ENCODE results near the gene ISG15. TPM values are rescaled to one million over a fixed set of nuclear protein-coding genes. Genes with fewer than 3 reads are reported as not detected.

ISG15 gene
- 10 to 100 TPM; 12.8 to 19.8 (median 16.2) TPM for polyA plus RNA-seq (ENCODE audit: insufficient read length in 4 of 4)

DNA sequence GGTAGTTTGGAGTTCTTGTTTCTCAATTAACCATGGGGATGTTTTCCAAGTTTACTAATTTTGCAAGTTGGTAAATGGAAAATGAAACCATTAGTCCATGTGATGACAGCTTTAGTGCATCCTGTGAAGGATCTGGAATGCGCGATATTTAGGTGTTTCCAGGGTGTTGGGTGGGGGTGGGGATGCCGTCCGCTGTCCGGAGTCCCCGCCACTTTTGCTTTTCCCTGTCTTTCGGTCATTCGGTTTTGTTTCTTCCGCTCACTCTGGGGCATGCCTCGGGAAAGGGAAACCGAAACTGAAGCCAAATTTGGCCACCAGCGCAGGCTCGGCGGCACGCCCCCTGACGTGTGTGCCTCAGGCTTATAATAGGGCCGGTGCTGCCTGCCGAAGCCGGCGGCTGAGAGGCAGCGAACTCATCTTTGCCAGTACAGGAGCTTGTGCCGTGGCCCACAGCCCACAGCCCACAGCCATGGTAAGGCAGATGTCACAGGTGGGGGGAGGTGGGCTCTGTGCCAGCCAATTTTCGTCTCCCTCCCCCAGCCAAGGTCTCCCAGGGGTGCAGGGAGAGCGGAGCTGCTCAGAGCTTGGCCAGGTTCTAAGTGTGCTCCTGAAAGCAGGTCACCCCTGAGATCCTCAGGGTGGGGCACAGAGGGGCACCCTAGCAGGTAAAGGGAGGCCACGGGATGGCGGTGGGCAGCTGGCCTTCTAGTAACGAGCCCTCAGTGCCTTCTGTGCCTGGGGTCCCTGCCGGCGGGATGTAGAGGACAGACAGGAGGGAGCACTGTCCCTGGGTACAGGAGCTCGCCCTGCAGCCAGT lies at the start of gene ISG15:
Gene ISG15, plus strand, starts transcription at position 393 of the 817 bp plus-strand sequence. Its CDS starts 77 bp downstream, at position 470.
- peak in 1 of 4 donors; percentile 79 for DNase-seq (ENCODE audit: low read depth in 4 of 4, low spot score in 2 of 4)

DNA sequence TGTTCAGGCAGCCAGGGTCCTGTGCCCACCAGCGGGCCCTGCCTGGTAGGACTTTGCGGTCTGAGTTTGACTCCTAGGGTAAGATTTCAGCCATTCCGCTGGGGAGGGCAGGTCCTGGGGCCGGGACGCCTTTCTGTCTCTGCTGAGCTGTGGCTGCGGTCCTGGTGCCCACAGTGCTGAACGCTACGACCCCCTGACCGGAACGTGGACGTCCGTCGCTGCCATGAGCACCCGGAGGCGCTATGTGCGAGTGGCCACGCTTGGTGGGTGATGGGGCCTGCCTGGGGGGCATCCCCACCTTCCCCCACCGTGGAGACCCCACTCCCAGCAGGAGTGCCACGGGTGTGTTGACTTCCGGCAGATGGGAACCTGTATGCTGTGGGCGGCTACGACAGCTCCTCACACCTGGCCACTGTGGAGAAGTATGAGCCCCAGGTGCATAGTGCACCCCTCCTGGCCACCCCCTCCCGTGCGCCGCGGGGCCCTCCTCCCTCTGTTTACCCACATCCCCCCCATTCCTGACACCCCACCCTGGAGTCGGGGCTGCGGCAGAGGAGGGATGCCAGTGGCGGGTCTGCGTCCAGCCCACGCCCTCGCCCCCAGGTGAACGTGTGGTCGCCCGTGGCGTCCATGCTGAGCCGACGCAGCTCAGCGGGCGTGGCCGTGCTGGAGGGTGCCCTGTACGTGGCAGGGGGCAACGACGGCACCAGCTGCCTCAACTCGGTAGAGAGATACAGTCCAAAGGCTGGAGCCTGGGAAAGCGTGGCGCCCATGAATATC lies 49.4 kb upstream of the ISG15 start:
- no peak for DNase-seq (ENCODE audit: low read depth in 4 of 4, low spot score in 2 of 4)

- no peak for DNase-seq (ENCODE audit: low read depth in 4 of 4, low spot score in 2 of 4)
Observed at GRCh38 chr1:964691-965525, 48.4 kb upstream of the ISG15 start.

DNA sequence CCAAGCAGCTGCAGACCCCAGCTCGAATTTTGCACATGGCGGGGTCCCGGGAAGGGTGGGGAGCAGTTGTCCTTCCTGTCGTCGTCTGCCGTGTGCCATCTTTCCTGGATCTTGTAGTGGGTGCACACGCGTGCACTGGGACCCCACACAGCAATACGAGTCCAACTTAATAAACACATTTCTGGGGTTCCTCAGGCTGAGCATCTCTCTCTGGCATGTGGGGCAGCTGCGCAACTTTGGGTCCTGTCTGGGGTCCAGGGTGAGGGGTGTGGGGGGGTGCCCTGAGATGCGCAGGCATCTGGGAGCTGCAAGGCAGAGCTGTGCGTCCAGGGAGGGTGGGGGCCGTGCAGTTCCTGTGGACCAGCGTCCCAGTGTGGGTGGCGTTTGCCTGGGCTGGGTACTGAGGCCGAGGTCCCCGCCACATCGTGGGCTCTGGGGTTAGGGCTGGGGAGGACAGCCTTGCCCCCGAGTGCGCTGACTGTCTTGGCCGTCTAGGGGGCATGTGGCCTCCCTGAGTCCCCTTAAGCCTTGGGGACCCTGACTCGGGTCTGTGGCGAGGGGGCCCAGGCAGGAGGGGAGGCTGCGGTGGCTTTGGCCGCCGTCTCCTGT lies 47.7 kb upstream of the ISG15 start:
- no peak for DNase-seq (ENCODE audit: low read depth in 4 of 4, low spot score in 2 of 4)

DNA sequence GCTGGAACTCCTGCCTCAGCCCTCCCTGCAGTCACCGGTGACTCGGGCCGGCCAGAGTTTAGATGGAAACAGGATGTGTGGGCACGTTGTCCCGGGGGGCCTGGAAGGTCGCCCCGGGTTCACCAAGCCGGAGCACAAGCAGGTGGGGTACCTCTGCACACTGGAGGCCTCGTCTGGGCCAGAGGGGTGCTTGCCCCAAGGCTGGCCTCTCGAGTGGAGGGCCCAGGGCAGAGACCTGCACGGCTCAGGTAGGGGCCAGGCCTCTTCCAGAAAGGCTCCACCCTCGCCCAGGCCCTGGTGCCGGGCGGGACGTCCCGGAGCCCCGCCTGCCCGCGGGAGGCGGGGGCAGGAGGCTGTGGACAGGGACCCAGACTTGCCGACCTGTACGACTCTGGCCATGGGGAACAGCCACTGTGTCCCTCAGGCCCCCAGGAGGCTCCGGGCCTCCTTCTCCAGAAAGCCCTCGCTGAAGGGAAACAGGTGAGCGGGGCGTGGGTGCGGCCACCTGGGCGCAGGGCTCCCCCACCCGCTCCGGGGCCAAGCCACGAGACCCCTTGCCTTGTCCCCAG lies 47.1 kb upstream of the ISG15 start, which contains the start of gene PLEKHN1:
Gene PLEKHN1, plus strand, starts transcription at position 348 of the 569 bp plus-strand sequence. Its CDS starts 50 bp downstream, at position 398.
- no peak for DNase-seq (ENCODE audit: low read depth in 4 of 4, low spot score in 2 of 4)

- no peak for DNase-seq (ENCODE audit: low read depth in 4 of 4, low spot score in 2 of 4)
Observed at GRCh38 chr1:966704-967300, 46.5 kb upstream of the ISG15 start.

- DNase-seq (ENCODE audit: low read depth in 4 of 4, low spot score in 2 of 4) = no peak
Observed at GRCh38 chr1:967466-968343, 45.6 kb upstream of the ISG15 start.

GRCh38 chr1:969260-969855 lies 43.9 kb upstream of the ISG15 start:
- DNase-seq (ENCODE audit: low read depth in 4 of 4, low spot score in 2 of 4) = no peak

- no peak for DNase-seq (ENCODE audit: low read depth in 4 of 4, low spot score in 2 of 4)
Observed at GRCh38 chr1:970242-970972, 42.9 kb upstream of the ISG15 start.

DNA sequence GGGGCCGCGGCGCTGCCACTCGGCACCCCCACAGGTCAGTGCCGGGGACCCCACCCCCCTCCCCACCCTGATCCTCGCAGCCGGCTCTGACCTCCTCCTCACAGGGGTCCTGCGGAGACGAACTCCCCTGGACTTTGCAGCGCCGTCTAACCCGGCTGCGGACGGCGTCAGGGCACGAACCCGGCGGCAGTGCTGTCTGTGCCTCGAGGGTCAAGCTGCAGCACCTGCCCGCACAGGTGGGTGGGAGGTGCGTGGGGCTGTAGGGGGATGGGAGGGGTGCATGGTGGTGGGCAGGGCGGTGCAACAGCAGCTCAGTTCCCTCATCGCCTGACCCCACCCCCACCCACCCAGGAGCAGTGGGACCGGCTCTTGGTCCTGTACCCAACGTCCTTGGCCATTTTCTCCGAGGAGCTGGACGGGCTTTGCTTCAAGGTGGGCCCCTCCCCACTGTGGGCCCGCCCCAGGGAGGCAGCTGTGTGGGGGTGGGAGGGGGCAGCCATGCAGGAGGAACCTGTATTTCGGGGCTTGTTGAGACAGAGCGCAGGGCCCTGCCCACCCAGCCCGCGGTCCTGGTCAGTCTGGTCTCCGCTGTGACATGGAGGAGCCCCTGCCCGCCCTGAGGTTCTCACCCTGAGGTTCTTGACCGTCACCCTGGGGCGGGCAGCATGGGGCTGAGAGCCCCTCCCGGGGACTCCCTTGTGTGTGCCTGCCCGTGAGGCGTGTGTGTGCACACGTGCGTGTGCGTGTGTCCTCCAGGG lies 42.1 kb upstream of the ISG15 start:
- no peak for DNase-seq (ENCODE audit: low read depth in 4 of 4, low spot score in 2 of 4)

GRCh38 chr1:971751-972506 lies 41.4 kb upstream of the ISG15 start:
- DNase-seq (ENCODE audit: low read depth in 4 of 4, low spot score in 2 of 4) = no peak

DNA sequence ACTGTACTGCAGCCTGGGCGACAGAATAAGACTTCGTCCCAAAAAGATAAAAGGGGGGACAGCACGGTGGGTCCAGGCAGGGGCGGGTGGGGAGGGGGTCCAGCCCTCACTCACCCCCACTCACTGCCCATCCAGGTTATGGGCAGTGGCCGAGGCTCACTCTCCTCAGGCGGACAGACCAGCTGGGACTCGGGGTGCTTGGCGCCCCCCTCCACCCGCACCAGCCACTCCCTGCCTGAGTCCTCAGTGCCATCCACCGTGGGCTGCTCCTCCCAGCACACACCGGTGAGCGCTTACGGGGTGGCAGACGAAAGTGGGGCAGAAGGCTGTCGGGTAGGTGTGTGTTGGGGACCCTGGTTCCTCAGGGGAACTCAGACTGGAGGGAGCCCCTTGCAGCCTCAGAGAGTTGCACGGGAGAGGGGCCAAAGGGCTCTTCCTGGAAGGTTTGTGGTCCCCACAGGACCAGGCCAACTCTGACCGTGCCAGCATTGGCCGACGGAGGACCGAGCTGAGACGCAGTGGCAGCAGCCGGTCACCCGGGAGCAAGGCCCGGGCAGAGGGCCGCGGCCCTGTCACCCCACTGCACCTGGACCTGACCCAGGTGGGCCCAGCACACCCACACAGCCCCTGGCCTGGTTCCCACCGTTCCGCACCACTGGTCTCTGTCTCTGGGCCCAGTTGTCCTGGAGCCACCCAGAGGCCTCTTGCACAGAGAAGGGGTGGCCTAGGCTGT lies 40.4 kb upstream of the ISG15 start:
- no peak for DNase-seq (ENCODE audit: low read depth in 4 of 4, low spot score in 2 of 4)

DNA sequence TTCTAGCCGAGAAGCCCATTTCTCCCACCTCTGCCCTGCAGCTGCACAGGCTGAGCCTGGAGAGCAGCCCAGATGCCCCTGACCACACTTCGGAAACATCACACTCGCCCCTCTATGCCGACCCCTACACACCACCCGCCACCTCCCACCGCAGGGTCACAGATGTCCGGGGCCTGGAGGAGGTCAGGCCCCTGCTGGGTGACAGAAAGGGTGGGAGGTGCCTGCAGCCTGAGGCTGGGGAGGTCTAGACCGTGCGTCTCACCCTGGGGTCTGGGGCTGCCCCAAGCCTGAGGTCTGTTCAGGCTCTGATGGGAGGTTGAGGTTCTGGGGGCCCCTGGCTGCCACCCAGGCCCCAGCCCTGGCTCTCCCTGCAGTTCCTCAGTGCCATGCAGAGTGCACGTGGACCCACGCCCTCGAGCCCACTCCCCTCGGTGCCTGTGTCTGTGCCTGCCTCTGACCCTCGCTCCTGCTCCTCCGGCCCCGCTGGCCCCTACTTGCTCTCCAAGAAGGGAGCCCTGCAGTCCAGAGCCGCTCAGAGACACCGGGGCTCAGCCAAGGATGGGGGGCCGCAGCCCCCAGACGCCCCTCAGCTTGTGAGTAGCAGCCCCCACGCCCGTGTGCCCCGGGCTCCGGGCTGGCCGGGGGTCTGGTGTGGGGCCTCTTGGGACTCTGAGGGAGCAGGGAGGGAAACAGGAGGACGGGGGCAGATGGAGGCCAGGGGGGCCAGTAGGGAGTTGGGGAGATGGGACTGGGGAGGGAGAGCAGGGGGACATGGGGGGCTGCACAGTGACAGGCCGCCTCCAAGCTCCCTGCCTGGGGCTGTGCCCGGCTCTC lies 39.6 kb upstream of the ISG15 start:
- no peak for DNase-seq (ENCODE audit: low read depth in 4 of 4, low spot score in 2 of 4)

GRCh38 chr1:974293-974640 lies 39.0 kb upstream of the ISG15 start:
- no peak for DNase-seq (ENCODE audit: low read depth in 4 of 4, low spot score in 2 of 4)
